SHP77 (cell line): Measurements from ENCODE around the gene MYO18A.

Experiments
- DNase-seq, 2 experiments: peaks; one replicate each; lab custom pipeline; 2025; lab: John Stamatoyannopoulos, UW

MYO18A gene

GRCh38 chr17:29050176-29050575 is 130.0 kb downstream of the MYO18A start:
- DNase-seq = no peak

- DNase-seq = no peak
These were observed 130.6 kb downstream of the MYO18A start for GRCh38 chr17:29049541-29050145.

- peak; percentile 39 to 69 for DNase-seq
These were observed 131.5 kb downstream of the MYO18A start for GRCh38 chr17:29048440-29049368.

GRCh38 chr17:29046473-29046839 is 133.7 kb downstream of the MYO18A start:
- no peak for DNase-seq

GRCh38 chr17:29045734-29046472 is 134.3 kb downstream of the MYO18A start:
- DNase-seq = no peak

GRCh38 chr17:29045026-29045425 is 135.2 kb downstream of the MYO18A start:
- no peak for DNase-seq

GRCh38 chr17:29043539-29044145 is 136.6 kb downstream of the MYO18A start:
- no peak for DNase-seq

GRCh38 chr17:29042679-29043538 is 137.3 kb downstream of the MYO18A start, which contains the start of gene PIPOX:
PIPOX (plus strand) TSS chr17:29043141; CDS start chr17:29043226, 85 bp downstream.
- DNase-seq = peak; percentile 83 to 85

- DNase-seq = no peak
These were observed 138.0 kb downstream of the MYO18A start for GRCh38 chr17:29042026-29042678.

- DNase-seq = no peak
These were observed 138.6 kb downstream of the MYO18A start for GRCh38 chr17:29041571-29041970.

GRCh38 chr17:29041091-29041490 is 139.1 kb downstream of the MYO18A start:
- DNase-seq = no peak

- no peak for DNase-seq
These were observed 140.2 kb downstream of the MYO18A start for GRCh38 chr17:29039764-29040598.

- no peak for DNase-seq
These were observed 142.0 kb downstream of the MYO18A start for GRCh38 chr17:29038085-29038795.

GRCh38 chr17:29037739-29038084 is 142.5 kb downstream of the MYO18A start:
- DNase-seq = no peak

GRCh38 chr17:29036584-29036983 is 143.6 kb downstream of the MYO18A start:
- no peak for DNase-seq

- DNase-seq = no peak
These were observed 145.7 kb downstream of the MYO18A start for GRCh38 chr17:29034510-29034909.

- DNase-seq = no peak
These were observed 147.4 kb downstream of the MYO18A start for GRCh38 chr17:29032857-29033197.

GRCh38 chr17:29032013-29032856 is 148.0 kb downstream of the MYO18A start:
- no peak for DNase-seq
